Stimulated activated CD4-positive, alpha-beta T cell treated with anti-CD3 and anti-CD28 coated beads, TNF-alpha, amount 100 ng/mL, for 48 hours (primary cell): ENCODE data around the gene KLHL35.
"Not testable (repeated sequence)": the region's sequence is repeated elsewhere in the genome, so short reads cannot be mapped to it uniquely, and the experiment has no call there.

Experiments
- DNase-seq, 3 donors: peaks; one replicate each; pipeline ENCODE4 v3.0.0-alpha.2; 2020; ENCODE audit warnings: low read depth in 3 of 3

Gene KLHL35

DNA sequence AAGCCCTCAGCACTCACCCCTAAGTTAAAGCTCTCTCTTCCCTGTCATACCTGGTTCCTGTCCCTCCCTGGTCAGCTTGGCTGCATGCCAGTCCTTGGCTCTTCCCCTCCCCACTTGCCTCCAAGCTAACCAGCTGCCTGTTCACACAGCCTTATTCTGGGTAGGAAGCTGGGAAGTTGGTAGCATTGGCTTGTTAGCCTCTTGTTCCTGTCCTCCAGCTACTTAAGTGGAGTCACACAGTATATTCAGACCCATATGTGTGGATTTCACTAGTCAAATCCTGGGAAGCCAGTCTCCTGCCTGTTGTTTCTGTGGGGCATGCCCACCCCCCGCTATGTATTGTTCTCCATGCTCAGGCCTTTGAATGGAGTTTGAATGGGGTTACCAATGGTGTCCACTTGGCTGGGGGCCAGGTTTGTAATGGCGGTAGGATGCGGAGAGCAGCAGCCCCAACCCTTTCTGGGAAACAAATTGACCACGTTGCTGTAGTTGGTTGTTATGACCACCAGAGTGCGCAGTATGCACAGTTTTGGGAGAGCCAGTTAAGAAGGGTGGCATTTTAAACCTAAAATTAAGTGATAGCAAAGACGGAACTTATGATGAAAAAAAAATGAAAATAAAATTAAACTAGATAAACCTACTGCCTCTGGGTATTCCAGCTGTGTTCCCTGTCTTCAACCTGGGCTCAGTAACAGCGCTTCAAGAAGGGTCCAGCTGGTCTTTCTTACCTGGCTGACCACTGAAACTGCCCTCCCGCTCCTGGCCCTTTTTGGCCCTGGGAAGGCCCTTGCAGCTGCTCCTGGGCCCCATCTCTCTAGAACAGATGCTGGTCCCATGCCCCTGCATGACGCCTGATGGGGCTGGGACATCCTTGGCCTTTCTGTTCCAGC is 44.4 kb downstream of the KLHL35 start:
- peak; percentile 54 to 58 (median 55) for DNase-seq

DNA sequence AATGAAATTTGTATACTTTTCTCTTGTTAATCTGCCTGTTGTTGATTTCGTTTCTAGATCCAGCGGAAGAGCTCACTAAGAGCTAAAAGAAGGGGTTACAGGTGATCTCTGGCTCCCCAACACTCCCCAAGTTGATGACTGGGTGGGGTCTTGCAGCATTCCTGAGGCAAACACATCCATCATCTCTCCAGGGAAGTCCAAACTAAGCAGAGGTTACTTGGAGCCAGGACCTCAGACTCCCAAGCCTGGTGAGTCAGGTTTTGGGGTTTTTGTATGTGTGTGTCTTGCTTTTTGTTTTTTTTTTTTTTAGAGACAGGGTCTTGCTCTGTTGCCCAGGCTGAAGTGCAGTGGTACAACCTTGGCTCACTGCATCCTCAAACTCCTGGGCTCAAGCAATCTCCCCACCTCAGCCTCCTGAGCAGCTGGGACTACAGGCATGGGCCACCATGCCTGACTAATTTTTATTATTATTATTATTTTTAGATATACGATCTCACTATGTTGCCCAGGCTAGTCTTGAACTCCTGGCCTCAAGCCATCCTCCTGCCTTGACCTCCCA is 45.2 kb downstream of the KLHL35 start:
- DNase-seq, result no peak

- no peak for DNase-seq
Observed at GRCh38 chr11:75386942-75387630, 45.9 kb downstream of the KLHL35 start.

DNA sequence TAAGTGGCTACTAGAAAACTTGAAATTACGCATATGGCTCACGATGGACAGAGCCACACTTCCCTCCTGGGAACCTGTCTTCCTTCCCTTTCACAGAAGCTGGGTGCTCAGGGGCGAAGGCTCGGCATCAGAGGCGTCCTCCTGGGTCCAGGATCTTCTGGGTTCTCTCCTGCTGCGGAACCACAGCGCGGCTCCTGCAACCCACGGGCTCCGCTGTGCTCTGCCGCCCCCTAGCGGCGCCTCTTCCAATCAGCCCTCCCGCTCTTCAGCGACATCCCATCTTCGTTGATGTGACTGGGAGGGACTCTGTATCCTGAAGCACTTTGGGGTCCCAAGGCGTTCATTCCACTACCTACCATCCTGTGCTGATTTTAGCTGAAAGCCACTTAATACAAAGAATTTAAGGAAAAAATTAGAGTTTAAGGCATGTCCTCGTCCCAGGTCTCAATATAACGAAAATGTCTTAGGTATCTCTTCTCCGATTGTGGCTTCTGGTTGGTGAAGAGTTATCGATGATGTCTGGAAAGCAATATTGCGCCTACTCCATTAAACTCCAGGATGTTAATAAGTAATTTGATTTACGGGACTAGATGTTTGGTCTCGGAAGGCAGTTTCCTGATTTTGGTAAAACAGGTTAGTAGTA is 48.4 kb downstream of the KLHL35 start:
- peak; percentile 35 to 70 (median 55) for DNase-seq

GRCh38 chr11:75383246-75383645 is 49.8 kb downstream of the KLHL35 start:
- DNase-seq, result no peak

- DNase-seq, result no peak
Observed at GRCh38 chr11:75380716-75381420, 52.1 kb downstream of the KLHL35 start.

DNA sequence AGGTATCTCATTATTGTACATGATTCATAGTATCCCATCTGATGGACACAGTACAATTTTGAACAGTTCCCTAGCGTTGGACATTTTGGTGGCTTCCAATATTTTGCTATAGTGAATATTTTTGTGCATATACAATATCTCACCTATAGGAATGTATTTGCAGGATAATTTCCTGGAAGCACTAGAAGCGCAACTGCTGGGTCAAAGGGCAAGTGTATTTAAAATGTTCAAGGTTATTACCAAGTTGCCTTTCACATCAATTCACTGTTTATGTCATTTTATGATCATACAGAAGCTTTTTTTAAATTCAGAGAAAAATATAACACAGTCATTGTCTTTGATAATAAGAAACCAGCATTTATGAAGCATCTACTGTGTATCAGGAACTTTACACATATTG is 52.8 kb downstream of the KLHL35 start:
- no peak for DNase-seq

DNA sequence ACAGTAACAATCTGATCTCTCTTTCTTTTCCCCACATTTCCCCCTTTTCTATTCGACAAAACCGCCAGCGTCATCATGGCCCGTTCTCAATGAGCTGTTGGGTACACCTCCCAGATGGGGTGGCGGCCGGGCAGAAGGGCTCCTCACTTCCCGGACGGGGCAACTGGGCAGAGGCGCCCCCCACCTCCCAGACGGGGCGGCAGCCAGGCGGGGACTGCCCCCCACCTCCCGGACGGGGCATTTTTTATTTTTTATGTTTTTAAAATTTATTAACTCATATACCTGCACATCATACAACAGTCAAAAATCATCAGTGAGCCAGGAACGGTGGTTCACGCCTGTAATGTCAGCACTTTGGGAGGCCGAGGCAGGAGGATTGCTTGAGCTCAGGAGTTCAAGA is 54.2 kb downstream of the KLHL35 start:
- DNase-seq, result not testable (repeated sequence)

GRCh38 chr11:75376175-75376574 is 56.8 kb downstream of the KLHL35 start:
- no peak for DNase-seq

GRCh38 chr11:75375626-75376025 is 57.4 kb downstream of the KLHL35 start:
- DNase-seq, result no peak

GRCh38 chr11:75374646-75375045 is 58.4 kb downstream of the KLHL35 start:
- no peak for DNase-seq

- DNase-seq, result no peak
Observed at GRCh38 chr11:75373201-75373600, 59.8 kb downstream of the KLHL35 start.
